ENCODE results near the gene RAPGEF1.
A peak's percentile ranks its signal among the peaks of the same experiment; 100 is the strongest.

RAPGEF1 gene

GRCh38 chr9:131601683-131602181 is 138.1 kb downstream of the RAPGEF1 start:
- no peak for DNase-seq

GRCh38 chr9:131598121-131598520 is 141.8 kb downstream of the RAPGEF1 start:
- DNase-seq, result peak; percentile 99

- DNase-seq, result no peak
Measured at GRCh38 chr9:131597246-131597645, 142.6 kb downstream of the RAPGEF1 start.

- DNase-seq, result no peak
Measured at GRCh38 chr9:131596430-131596743, 143.5 kb downstream of the RAPGEF1 start.

GRCh38 chr9:131595696-131596429 is 144.0 kb downstream of the RAPGEF1 start:
- DNase-seq, result no peak

GRCh38 chr9:131594906-131595665 is 144.8 kb downstream of the RAPGEF1 start:
- no peak for DNase-seq

- no peak for DNase-seq
Measured at GRCh38 chr9:131593936-131594665, 145.8 kb downstream of the RAPGEF1 start.

GRCh38 chr9:131593091-131593820 is 146.6 kb downstream of the RAPGEF1 start:
- no peak for DNase-seq

- DNase-seq, result no peak
Measured at GRCh38 chr9:131591845-131592208, 148.0 kb downstream of the RAPGEF1 start.

- DNase-seq, result peak; percentile 77
Measured at GRCh38 chr9:131590907-131591844, 148.7 kb downstream of the RAPGEF1 start.

GRCh38 chr9:131590449-131590848 is 149.4 kb downstream of the RAPGEF1 start:
- peak; percentile 57 for DNase-seq

- DNase-seq, result no peak
Measured at GRCh38 chr9:131589993-131590392, 149.9 kb downstream of the RAPGEF1 start.

- no peak for DNase-seq
Measured at GRCh38 chr9:131589124-131589711, 150.7 kb downstream of the RAPGEF1 start.

GRCh38 chr9:131588396-131588795 is 151.5 kb downstream of the RAPGEF1 start:
- no peak for DNase-seq

GRCh38 chr9:131587906-131588305 is 152.0 kb downstream of the RAPGEF1 start:
- no peak for DNase-seq

GRCh38 chr9:131587331-131587730 is 152.5 kb downstream of the RAPGEF1 start:
- DNase-seq, result no peak

- peak; percentile 84 for DNase-seq
Measured at GRCh38 chr9:131585375-131585774, 154.5 kb downstream of the RAPGEF1 start.

- peak; percentile 64 for DNase-seq
Measured at GRCh38 chr9:131584858-131585257, 155.0 kb downstream of the RAPGEF1 start.

GRCh38 chr9:131583836-131584555 is 155.9 kb downstream of the RAPGEF1 start:
- no peak for DNase-seq

GRCh38 chr9:131583337-131583645 is 156.6 kb downstream of the RAPGEF1 start:
- DNase-seq, result no peak

Data from MV-4-11 (cell line).